ENCODE measurements around the gene ALKBH4. TPM values are rescaled to one million over a fixed set of nuclear protein-coding genes. Genes with fewer than 3 reads are reported as not detected.

The ALKBH4 gene
- total and polyA plus RNA-seq, 10 of the 15 experiments (the other 5 are each of a cell fraction or from before 2014, with no cell fraction given): 4.1 to 16.9 (median 11.3) TPM

- TF ChIP-seq NFXL1 (IDR thresholded peaks at IDR 0.05; ENCODE audit: borderline replicate concordance) (no peak), SREBF2 (IDR thresholded peaks at IDR 0.05; ENCODE audit: low read length) (no peak), CHD2 (IDR thresholded peaks at IDR 0.05; ENCODE audit: borderline replicate concordance, low read depth, low read length) (peak; percentile 83), SP1 (IDR thresholded peaks at IDR 0.05; ENCODE audit: low read depth, low read length) (peak; percentile 67), MAX (IDR thresholded peaks at IDR 0.05; ENCODE audit: low read depth, low read length) (0 out of 2 replicates have a peak, but pooled peaks have one; percentile 10), ELK1 (IDR thresholded peaks at IDR 0.05; ENCODE audit: low read depth, low read length) (no peak), SPI1 (IDR thresholded peaks at IDR 0.05; ENCODE audit: borderline replicate concordance, insufficient read depth, low read depth, low read length) (peak; percentile 57; the same call in 1 of the 2 replicates), MEF2A (IDR thresholded peaks at IDR 0.05; ENCODE audit: insufficient read depth, low read depth, low read length) (peak; percentile 62), USF2 (IDR thresholded peaks at IDR 0.05; ENCODE audit: borderline replicate concordance, low read depth, low read length) (peak; percentile 20), MTA2 (IDR thresholded peaks at IDR 0.05; ENCODE audit: low read depth) (peak; percentile 34), CREM (IDR thresholded peaks at IDR 0.05; ENCODE audit: low read depth) (peak; percentile 66), ATF3 (IDR thresholded peaks at IDR 0.05; ENCODE audit: borderline replicate concordance, extremely low read depth, low read depth, low read length) (no peak), JUNB (IDR thresholded peaks at IDR 0.05) (no peak), RFX5 (IDR thresholded peaks at IDR 0.05; ENCODE audit: low read depth, low read length) (no peak), IKZF1 (conservative IDR thresholded peaks at IDR 0.05) (peak; percentile 88), SKIL (IDR thresholded peaks at IDR 0.05; ENCODE audit: low read depth, poor library complexity, severe bottlenecking) (peak; percentile 22), GABPA (IDR thresholded peaks at IDR 0.05; ENCODE audit: low read depth) (no peak), MYB (IDR thresholded peaks at IDR 0.05; ENCODE audit: borderline replicate concordance, low read depth, low read length) (peak; percentile 90), MYC (IDR thresholded peaks at IDR 0.05; ENCODE audit: insufficient read depth, insufficient read length, insufficient replicate concordance, low read length, severe bottlenecking) (peak; percentile 24), HDGF (IDR thresholded peaks at IDR 0.05) (peak; percentile 93), POLR2A (IDR thresholded peaks at IDR 0.05; ENCODE audit: low read depth, low read length) (peak; percentile 91), HDAC6 (IDR thresholded peaks at IDR 0.05; ENCODE audit: unreplicated experiment) (peak; percentile 14), IRF5 (IDR thresholded peaks at IDR 0.05; ENCODE audit: borderline replicate concordance) (no peak)
These were observed 38.9 kb downstream of the ALKBH4 start (continued) for GRCh38 chr7:102425639-102426267.

All from GM12878 (cell line).